ENCODE data around the gene OBSCN. TPM values are rescaled to one million over a fixed set of nuclear protein-coding genes. Genes with fewer than 3 reads are reported as not detected.
A peak's percentile ranks its signal among the peaks of the same experiment; 100 is the strongest.

Gene OBSCN
- total and polyA plus RNA-seq, 2 of the 4 experiments (the other 2 are of a cell fraction) = 4.1 to 9.5 TPM

GRCh38 chr1:228178737-228179684, 28.8 kb upstream of the OBSCN start:
- in situ Hi-C loops (cut with MboI; ENCODE audit: low sequenced_read_pairs) (no loop called here), intact Hi-C loops (cut with micrococcal nuclease) (no loop called here), dilution Hi-C loops (cut with HindIII; ENCODE audit: low sequenced_read_pairs, unreplicated experiment) (no loop called here)
- Histone ChIP-seq H4K8ac (ENCODE audit: low read depth in 2 of 2, low read length in 2 of 2) (peak overlapping the region; percentile 42 to 81), H2AFZ (replicated peaks; ENCODE audit: low read length, poor library complexity) (peak overlapping the region; percentile 63), H3K14ac (replicated peaks; ENCODE audit: low read depth, low read length) (peak overlapping the region; percentile 68), H2AK9ac (replicated peaks; ENCODE audit: low read depth, low read length, poor library complexity) (peak overlapping the region; percentile 57), H3K9me3 (ENCODE audit: control insufficient read depth, insufficient read depth, low read length) (0 out of 2 replicates have a peak, but pooled peaks cover 2% of the 10 kb centered on the region), H3K4me2 (ENCODE audit: low read depth, low read length) (peak overlapping the region; percentile 71), H3K9me1 (ENCODE audit: insufficient read depth, low read length) (peaks cover 18% of the 10 kb centered on the region), H3K36me3 (ENCODE audit: control insufficient read depth, insufficient read depth, low read length) (0 out of 2 replicates have a peak, but pooled peaks cover 4% of the 10 kb centered on the region), H2BK120ac (ENCODE audit: low read depth, low read length) (peak overlapping the region; percentile 85), H3K18ac (ENCODE audit: low read depth, low read length) (peak overlapping the region; percentile 92), H3K79me1 (ENCODE audit: low read depth in 1 of 2, low read length in 2 of 2) (peaks cover 6 to 33% of the 10 kb centered on the region in 2 experiments; a peak in 3 of 4 replicates), H2AK5ac (ENCODE audit: low read depth, low read length) (peak overlapping the region; percentile 83; the same call in 1 of the 2 replicates), H3K56ac (ENCODE audit: extremely low read depth, insufficient read depth, low read length) (peak overlapping the region; percentile 7; the same call in 1 of the 2 replicates), H3K4me3 (ENCODE audit: insufficient read depth, low read depth, low read length) (no peak overlapping the region), H3K9ac (ENCODE audit: low read depth, low read length) (no peak overlapping the region), H3K27me3 (ENCODE audit: control insufficient read depth, insufficient read depth, low read length) (no peaks in the 10 kb centered on the region), H2BK5ac (ENCODE audit: low read depth, low read length, poor library complexity, severe bottlenecking) (peak overlapping the region; percentile 94), H3K4me1 (ENCODE audit: control insufficient read depth, insufficient read depth, low read length) (peaks cover 11% of the 10 kb centered on the region), H2BK20ac (ENCODE audit: low read depth, low read length) (peak overlapping the region; percentile 80), H2BK15ac (ENCODE audit: low read depth, low read length) (peak overlapping the region; percentile 38; the same call in 2 of the 3 replicates), H3K4ac (ENCODE audit: low read depth, low read length) (peak overlapping the region; percentile 85), H4K5ac (ENCODE audit: low read depth, low read length) (peak overlapping the region; percentile 33), H3K27ac (ENCODE audit: insufficient read depth, low read length) (peak overlapping the region; percentile 96), H4K91ac (ENCODE audit: insufficient read depth, low read depth, low read length) (peak overlapping the region; percentile 87), H3K23ac (ENCODE audit: low read depth, low read length) (peak overlapping the region; percentile 51; the same call in 1 of the 2 replicates), H4K20me1 (ENCODE audit: insufficient read depth, low read length) (peaks cover 4% of the 10 kb centered on the region; the same call in 1 of the 2 replicates)
- WGBS, 2 experiments (ENCODE audit: extremely low coverage in 2 of 2, insufficient read length in 1 of 2) = 89% methylated on average over 3 of the region's 12 CpGs; no CpG with 5 or more reads in 1 of the 2 experiments
- peak; percentile 83 for ATAC-seq (ENCODE audit: low read depth)
- BruUV-seq (replicated peaks) = no TSS peak
- ChIA-PET POLR2A (ENCODE audit: unreplicated experiment) (no interaction called here), CTCF (interaction anchor here (0.6 to 1.5 kb wide), 3 partner anchors 11 to 257 kb away, joined by 3 to 8 read pairs (median 3); no protein-coding TSS in a partner anchor)
- TF ChIP-seq MXI1 (IDR thresholded peaks at IDR 0.05; ENCODE audit: borderline replicate concordance, low read depth, low read length) = no peak
- no peak for TF ChIP-seq MAFK (IDR thresholded peaks at IDR 0.05; ENCODE audit: low read depth, low read length)
- TF ChIP-seq SMC3 (IDR thresholded peaks at IDR 0.05; ENCODE audit: low read depth, low read length) = no peak
- TF ChIP-seq RFX5 (IDR thresholded peaks at IDR 0.05; ENCODE audit: low read depth, low read length) = no peak
- no peak for TF ChIP-seq NFE2L2 (IDR thresholded peaks at IDR 0.05; ENCODE audit: low read depth, low read length)
- no peak for TF ChIP-seq BHLHE40 (IDR thresholded peaks at IDR 0.05; ENCODE audit: low read depth, low read length)
- TF ChIP-seq RAD21 (IDR thresholded peaks at IDR 0.05; ENCODE audit: low read length) = no peak
- no peak for TF ChIP-seq ELK1 (IDR thresholded peaks at IDR 0.05; ENCODE audit: borderline replicate concordance, low read depth, low read length)
- no peak for TF ChIP-seq POLR2A (IDR thresholded peaks at IDR 0.05; ENCODE audit: low read depth, low read length)
- TF ChIP-seq CTCF (conservative IDR thresholded peaks at IDR 0.05; ENCODE audit: low read depth, low read length) = no peak
- no peak for TF ChIP-seq FOS (IDR thresholded peaks at IDR 0.05; ENCODE audit: low read depth, low read length)
- TF ChIP-seq CEBPB (IDR thresholded peaks at IDR 0.05; ENCODE audit: low read depth, low read length) = no peak
- TF ChIP-seq CHD1 (IDR thresholded peaks at IDR 0.05; ENCODE audit: low read depth, low read length) = no peak
- DNase-seq = peak; percentile 32
